Measurements from ENCODE around the gene RAB6B.

DNA sequence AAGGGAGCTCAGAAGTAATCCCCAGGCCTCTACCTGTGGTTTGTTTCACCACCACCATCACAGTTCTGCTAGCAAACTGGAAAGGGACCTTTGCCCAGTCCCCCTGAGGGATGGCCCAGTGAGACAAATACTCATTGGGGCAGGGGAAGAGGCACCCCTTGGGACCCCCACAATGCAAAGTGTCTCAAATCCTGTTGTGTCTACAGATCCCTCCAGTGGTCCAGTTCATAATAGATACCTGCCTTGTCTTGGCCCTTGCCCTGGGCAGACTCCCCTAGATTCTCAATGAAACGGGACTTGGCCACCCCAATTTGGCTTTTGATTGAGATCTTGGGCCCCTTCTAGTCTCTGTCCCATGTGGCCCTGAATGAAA lies 43.8 kb upstream of the RAB6B start:
- TF ChIP-seq POLR2AphosphoS5 (IDR thresholded peaks at IDR 0.05) = no peak
- TF ChIP-seq, protein P1, sequence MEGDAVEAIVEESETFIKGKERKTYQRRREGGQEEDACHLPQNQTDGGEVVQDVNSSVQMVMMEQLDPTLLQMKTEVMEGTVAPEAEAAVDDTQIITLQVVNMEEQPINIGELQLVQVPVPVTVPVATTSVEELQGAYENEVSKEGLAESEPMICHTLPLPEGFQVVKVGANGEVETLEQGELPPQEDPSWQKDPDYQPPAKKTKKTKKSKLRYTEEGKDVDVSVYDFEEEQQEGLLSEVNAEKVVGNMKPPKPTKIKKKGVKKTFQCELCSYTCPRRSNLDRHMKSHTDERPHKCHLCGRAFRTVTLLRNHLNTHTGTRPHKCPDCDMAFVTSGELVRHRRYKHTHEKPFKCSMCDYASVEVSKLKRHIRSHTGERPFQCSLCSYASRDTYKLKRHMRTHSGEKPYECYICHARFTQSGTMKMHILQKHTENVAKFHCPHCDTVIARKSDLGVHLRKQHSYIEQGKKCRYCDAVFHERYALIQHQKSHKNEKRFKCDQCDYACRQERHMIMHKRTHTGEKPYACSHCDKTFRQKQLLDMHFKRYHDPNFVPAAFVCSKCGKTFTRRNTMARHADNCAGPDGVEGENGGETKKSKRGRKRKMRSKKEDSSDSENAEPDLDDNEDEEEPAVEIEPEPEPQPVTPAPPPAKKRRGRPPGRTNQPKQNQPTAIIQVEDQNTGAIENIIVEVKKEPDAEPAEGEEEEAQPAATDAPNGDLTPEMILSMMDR (IDR thresholded peaks at IDR 0.05 in 8 of 11, conservative IDR thresholded peaks at IDR 0.05 in 3 of 11) = no peak
